ENCODE results near the gene CPED1.
"Not testable (repeated sequence)": the region's sequence is repeated elsewhere in the genome, so short reads cannot be mapped to it uniquely, and the experiment has no call there.

Gene CPED1

DNA sequence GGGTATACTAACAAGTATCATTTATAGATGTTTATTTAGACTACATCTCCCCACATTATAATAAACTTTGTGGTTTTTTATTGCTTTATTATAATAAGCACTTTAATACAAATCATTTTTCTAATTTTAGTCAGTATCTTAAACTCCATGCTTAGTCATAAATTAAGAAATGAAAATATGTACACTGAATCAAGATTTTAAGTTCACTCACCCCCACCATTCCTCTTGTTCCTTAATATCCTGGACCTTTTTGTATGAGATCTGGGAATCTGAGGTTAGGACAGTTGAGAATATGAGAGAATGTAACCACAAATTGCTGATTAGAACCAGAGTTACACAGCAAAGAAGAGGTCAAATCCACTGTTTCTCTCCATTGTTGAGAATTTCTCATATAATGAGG lies 246.7 kb downstream of the CPED1 start:
- DNase-seq (ENCODE audit: low spot score) (no peak), FAIRE-seq (peak; percentile 18)

DNA sequence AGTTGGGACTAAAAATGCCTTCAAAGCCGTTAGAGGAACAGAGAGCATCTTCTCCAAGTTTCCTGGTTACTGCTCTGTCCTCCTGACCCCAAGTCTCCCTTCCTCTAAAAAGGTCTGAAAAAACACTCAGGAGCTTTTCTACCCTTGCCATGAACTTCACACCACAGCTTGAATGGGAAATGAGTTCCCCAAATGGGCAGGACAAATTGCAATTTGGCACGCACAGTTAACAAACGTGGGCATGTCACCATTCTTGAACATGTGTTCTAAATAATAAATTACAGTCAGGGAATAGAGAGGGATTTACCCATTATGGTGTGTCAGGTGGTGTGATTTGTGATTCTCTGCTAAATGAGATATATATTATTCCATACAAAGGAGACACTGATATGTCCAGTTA lies 249.1 kb downstream of the CPED1 start:
- no peak for FAIRE-seq
- no peak for DNase-seq (ENCODE audit: low spot score)

DNA sequence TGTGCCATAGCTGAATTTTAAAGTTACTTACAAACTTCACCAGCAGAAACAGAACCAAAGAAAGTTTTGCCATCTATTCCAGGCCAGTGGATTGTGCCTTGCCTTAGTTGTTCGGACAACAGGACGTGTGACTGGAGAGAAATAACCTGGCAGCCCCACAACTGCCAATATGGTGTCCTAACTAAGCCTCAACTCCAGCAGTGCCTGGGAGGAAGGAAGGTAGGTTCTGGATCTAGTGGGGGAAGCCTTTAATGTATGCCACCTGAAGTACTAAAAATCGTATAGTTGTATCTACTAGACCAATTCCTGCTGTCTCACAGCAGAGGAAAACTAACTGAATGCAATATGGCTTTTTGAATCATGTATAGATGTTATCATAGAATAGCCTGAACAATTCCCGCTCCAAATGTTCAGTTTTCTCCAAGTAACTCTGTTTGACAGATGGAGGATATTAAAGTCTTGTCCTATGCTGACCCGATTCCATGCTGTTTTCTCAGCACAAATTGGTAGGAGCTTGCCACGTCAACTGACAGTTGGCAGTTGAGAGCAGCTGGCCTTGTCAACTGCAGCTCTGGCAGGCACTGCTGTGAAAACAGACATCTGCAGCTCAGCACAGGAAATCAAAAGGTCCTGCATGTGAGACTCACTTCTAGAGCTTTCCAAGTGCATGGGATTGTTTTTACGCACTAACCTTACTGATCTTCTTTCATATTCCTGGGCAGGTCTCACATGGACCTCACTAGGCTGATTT lies 255.8 kb downstream of the CPED1 start:
- no peak for DNase-seq (ENCODE audit: low spot score)
- no peak for FAIRE-seq

DNA sequence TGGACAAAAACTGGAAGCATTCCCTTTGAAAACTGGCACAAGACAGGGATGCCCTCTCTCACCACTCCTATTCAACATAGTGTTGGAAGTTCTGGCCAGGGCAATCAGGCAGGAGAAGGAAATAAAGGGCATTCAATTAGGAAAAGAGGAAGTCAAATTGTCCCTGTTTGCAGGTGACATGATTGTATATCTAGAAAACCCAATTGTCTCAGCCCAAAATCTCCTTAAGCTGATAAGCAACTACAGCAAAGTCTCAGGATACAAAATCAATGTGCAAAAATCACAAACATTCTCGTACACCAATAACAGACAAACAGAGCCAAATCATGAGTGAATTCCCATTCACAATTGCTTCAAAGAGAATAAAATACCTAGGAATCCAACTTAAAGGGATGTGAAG lies 262.9 kb downstream of the CPED1 start:
- FAIRE-seq; DNase-seq (ENCODE audit: low spot score): not testable (repeated sequence)

DNA sequence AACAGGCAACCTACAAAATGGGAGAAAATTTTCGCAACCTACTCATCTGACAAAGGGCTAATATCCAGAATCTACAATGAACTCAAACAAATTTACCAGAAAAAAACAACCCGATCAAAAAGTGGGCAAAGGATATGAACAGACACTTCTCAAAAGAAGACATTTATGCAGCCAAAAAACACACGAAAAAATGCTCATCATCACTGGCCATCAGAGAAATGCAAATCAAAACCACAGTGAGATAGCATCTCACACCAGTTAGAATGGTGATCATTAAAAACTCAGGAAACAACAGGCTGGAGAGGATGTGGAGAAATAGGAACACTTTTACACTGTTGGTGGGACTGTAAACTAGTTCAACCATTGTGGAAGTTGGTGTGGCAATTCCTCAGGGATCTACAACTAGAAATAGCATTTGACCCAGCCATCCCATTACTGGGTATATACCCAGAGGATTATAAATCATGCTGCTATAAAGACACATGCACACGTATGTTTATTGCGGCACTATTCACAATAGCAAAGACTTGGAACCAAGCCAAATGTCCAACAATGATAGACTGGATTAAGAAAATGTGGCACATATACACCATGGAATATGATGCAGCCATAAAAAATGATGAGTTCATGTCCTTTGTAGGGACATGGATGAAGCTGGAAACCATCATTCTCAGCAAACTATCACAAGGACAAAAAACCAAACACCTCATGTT lies 264.2 kb downstream of the CPED1 start:
- not testable (repeated sequence) for FAIRE-seq

DNA sequence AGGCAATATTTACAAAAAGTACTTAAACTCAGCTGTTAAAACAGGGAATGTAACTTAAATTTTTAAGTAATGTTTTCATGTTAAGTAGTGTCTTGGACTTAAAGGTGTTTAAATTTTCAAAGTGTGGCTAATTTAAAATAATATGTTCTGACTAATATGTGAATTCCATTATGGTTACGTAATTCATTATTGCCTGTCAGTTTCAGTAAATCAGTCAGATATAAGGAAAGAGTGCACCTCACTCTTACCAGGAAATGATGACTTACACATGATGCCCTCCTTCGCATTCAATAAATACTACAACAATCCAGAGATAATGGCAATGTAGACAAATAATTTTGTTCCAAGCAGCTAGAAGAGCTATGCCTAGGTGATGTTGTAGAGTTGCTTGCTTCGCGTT lies 271.3 kb downstream of the CPED1 start:
- DNase-seq (ENCODE audit: low spot score) = no peak
- FAIRE-seq = peak; percentile 35

More for the DNA sequence above, 264.2 kb downstream of the CPED1 start:
- not testable (repeated sequence) for DNase-seq (ENCODE audit: low spot score)

DNA sequence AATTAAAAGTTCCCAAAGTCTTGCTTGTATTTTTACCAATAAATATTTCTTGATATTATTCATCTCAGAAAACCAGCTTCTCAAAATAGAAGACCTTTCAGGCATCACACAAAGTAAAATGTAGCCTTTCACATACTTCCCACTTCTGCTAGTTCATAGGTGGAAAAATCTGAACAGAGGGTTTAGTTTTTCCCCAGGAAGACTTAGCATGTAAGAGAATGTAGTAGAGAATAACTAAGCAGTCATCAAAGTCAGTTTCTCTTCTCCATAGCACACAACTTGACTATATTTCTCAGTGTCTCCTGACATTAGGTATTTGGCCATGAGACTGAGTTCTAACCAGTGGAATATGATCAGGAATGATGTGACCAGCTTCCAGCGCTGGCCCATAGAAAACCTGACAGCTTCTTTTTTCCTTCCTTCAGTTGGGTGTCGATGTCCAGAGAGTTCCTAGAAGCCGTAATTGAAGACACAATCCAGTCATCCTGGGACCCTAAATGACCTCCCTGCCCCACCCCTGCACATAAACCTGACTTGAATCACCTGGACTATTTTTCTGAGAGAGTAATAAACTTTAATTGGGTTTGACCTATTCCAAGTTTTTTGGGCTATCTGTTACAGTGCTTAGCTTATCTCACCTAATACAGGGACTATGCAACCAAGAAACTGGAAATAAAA lies 272.8 kb downstream of the CPED1 start:
- no peak for DNase-seq (ENCODE audit: low spot score)
- peak; percentile 15 for FAIRE-seq

DNA sequence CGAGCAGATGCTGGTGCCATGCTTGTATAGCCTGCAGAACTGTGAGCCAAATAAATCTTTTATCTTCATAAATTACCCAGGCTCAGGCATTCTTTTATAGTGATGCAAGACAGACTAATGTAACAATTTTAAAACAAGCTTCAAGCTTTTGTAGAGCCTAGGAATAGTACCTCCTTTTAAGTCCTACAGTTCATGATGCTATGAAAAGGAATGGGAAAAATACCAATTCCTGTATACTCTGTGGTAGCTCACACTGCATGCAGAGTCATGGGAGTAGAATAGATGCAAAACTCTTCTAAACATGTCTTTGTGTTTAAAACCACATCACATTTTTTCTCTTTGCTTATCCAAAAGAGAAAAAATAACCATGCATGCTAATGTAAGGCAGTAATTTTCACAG lies 273.7 kb downstream of the CPED1 start:
- FAIRE-seq (no peak), DNase-seq (ENCODE audit: low spot score) (no peak)

DNA sequence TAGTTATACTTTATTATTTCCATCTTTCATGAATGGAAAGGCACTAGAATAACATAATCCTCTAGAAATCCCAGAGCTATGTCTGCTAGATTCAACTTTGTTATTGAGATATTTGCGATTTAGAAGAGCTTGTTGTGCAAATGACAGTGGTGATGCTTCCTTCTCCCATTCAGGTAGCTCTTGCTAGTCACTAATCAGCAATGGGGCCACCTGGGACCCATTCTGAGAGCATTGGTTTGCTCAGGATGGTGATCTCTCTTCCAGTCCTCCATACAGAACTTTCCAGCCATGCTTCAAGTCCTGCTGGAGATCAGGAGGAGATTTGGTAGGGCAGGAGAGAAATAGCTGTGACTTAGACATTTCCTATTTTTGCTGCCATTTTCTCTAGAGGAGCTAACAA lies 274.5 kb downstream of the CPED1 start:
- FAIRE-seq = no peak
- DNase-seq (ENCODE audit: low spot score) = no peak

DNA sequence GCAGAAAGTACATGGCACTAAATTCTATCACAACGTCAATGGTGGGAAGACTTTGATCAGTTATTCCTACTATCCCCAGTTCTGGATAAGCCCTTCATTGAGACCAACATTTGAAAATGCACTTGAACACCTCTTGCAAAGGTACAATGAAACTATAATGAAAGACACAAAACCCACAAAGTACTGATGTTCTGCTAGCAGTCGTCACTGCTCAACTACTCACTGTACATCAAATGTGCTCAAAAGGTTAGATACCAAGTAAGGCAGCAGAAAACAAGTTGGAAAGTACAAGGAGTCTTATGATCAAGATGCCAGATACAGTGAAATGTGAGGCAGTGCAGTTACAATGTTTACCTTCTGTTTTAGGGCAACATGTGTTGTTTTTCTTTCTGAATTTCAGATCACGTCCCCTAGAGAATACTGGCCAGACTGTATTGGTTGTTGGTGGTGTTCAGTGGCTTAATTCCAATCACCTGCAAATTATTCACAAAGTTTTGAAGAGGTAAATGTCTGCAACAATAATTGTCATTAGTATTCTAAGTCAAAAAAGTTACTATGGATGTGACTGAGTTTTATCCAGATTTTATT lies 277.9 kb downstream of the CPED1 start:
- FAIRE-seq = no peak

DNA sequence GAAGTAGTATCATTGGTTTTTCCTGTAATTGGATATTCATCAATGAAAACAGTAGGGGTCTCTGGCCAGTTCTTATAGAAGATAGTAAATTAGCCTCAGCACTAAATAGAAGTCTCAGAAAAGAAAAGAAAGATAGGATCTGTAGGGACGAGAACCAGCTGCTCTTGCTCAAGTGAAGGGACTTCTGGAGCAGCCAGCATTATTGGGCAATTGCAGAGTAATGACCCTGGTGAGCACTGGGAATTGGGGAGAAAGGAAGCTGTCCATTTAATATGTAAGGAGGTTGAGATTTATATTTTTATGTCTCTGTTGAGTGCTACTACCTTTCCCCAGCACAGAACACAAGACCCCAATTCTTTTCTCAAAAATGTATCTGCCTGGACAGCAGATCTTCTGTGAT lies 279.1 kb downstream of the CPED1 start:
- no peak for FAIRE-seq

More for the DNA sequence above, 277.9 kb downstream of the CPED1 start:
- no peak for DNase-seq (ENCODE audit: low spot score)

DNA sequence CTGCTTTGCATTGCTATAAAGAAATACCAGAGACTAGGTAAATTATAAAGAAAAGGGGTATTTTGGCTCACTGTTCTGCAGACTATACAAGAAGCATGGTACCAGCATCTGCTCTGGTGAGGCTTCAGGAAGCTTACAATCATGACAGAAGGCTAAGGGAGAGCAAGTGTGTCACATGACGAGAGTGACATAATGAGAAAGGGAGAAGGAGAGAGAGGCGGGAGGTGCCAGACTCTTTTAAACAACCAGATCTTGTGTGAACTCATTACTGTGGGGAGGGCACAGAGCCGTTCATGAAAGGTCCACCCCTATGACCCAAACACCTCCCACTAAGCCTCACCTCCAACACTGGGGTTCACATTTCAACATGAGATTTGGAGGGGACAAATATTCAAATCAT lies 281.3 kb downstream of the CPED1 start:
- FAIRE-seq (no peak), DNase-seq (ENCODE audit: low spot score) (no peak)

More for the DNA sequence above, 279.1 kb downstream of the CPED1 start:
- no peak for DNase-seq (ENCODE audit: low spot score)

DNA sequence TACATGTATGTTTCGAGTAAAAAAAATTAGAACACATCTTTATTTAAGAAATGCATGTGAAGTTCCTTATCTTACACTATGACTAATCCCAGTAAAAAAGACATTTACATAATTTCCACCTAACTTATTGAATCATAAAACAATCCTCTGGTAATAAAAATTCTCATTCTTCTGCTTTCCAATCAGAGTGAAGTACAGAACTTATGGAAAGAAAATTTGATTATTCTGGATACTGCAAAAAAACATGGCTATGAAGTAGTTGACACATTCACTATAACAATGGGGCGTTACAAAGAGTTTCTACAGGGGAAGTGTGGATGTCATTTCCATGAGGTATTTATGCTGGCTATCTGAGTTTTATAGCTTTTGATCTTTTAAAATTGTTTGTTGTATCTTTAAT lies 282.6 kb downstream of the CPED1 start:
- no peak for DNase-seq (ENCODE audit: low spot score)
- no peak for FAIRE-seq

DNA sequence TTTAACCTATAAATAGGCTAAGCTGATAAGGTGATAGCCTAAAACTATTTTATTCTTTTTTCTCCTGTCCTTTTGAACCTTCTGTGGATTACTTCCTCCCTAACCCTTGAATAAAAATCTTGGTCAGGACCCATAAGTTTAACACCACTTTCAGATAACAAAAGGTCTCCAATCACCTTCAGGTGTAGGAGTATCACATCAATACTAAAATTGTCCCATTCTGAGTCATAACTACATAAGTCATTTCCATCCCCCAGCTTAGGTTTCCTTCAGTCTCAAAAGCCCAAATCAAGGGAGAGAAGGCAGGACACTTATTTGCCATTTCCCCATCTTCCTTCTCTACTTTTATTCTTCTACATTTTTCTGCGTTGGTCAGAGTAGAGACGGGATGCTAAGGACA lies 283.4 kb downstream of the CPED1 start:
- DNase-seq (ENCODE audit: low spot score) = no peak
- FAIRE-seq = no peak

DNA sequence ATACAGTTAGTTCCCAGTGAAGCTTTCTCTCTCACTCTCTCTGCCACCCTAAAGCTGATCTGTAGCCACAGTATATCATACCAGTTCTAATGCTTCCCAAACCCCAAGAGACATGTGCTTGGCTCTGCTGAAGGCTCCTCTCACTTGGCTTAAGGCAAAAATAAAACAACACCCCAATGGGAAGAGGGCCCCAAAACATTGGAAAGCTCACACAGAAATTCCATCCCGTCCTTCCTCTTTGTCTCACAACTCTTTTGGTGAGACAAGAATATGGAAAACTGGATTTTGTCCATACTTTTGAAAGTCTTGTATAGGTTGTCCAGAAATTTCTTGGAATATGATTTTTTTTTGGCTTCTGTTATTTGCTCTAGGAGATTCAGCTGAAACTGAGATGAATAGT lies 284.2 kb downstream of the CPED1 start:
- DNase-seq (ENCODE audit: low spot score) = no peak
- FAIRE-seq = no peak

DNA sequence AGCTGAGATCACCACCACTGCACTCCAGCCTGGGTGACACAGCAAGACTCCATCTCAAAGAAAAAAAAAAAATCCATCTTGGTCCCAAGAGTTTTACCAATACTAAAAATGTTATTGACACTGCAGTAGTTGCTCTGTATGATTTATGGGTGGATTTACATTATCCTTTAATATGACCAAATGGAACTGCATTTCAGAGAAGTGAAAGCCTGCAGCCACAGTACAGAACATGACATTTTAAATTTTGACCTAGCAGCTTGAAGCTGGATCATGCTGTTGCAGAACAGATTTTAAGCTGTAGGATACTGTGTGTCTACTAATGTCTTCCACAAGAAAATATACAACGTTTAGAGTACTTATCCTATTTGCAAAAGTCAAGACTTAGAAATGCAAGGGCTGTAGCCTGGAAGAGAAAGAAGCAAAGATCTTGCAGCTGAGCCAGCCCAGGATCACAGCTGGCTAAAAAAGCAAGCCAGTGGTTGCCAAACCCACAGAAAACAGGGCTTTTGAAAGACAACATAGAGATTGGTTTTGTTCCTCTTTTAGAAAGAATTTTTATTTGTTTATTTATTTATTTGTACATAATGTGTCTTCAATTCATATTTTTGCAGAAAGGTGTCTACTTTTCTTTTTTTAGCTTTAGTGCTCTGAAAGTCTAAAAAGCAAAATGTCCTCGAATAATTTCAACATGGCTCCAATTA lies 285.1 kb downstream of the CPED1 start:
- no peak for FAIRE-seq
- no peak for DNase-seq (ENCODE audit: low spot score)

DNA sequence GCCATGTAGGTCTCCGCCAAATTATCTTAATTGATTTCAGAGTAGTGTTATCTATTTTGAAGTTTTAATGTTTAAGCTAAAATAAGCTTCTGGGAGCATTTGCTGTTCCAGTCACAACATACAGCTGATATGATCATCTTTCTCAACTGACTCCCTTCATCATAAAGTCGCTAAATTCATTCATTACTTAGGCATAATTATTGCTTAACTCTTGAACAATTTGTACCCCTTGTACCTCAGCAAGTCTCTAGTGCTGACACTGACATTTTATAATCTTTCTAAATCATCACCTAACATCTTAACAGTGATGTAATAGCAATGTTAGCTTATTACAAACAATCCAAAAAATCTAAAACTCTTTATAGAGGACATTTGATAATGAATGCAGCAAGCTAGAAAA lies 286.0 kb downstream of the CPED1 start:
- FAIRE-seq = no peak

DNA sequence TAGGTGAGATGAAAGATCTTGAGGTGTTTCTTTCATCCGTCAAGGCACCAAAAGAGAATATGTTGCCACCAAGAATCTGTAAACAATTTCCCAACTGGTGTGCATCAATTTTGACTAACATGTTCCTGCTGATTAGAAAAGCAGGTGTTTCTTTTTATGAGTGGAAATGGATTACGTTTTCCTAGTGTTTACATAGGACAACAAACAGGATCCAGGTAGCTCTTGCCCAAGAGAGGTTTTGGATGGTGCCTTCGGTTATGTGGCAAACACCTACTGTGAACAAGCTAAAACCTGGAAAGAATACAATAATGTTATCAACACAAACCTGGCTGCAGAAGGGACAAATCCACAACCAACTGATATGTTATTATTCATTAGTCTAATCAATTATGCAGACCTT lies 286.7 kb downstream of the CPED1 start:
- no peak for DNase-seq (ENCODE audit: low spot score)
- no peak for FAIRE-seq

More for the DNA sequence above, 286.0 kb downstream of the CPED1 start:
- no peak for DNase-seq (ENCODE audit: low spot score)

DNA sequence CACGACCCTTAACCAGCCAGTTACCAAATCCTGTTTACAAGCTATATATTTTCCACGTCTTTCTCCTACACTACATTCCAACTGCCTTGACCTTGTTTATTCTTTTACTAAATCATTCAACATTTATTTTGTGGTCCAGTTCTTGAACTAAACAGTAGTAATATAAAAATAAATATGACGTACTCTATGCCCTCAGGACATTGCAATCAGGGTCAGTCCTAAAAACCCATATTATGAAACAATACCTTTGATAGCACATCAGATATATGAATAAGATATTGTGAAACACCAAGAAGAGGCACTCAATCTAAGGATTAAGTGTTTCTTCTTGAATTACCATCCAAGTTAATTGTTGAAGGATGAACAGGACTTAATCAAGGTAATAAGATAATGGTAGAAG lies 287.8 kb downstream of the CPED1 start:
- no peak for FAIRE-seq
- no peak for DNase-seq (ENCODE audit: low spot score)

DNA sequence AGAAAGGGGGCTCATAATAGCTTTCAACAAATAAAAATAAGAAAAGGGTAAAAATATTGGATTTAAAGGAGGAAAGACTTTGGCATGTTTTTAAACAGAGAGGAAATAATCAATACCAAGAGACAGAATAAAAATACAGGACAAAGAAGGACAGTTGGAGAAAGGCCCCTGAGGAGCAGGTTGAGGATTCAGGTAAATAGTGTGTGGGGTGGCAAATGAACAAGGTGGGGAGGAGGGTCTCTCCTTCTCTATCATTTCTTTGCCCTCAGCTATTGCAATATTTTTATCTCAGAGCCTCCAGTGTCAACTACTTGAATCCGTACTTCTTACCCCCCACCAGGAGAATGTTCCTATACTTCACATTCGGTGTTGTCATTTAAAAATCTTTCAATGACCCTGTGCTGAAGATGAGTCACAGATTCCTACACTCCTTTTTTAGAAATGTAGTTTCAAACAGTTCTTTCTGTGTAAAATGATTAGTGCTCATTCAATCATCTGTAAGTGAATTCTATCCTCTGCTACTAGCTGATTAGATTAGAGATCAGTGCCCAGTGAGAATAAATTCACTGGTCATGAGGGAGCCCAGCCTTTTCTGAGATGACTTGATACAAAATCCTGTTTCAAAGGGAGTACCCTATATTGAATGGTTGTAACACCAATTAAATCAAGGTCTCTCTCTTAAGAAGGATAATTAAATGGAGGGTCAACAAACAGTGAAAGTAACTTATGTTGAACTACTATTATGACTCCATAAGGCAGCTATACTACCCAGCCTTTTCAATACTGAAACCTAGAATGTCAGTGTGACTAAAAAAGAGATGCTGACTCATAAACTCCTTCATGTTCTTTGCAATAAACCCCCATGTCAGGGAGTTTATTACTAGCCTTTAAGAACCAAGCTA lies 289.9 kb downstream of the CPED1 start:
- DNase-seq (ENCODE audit: low spot score) = peak; percentile 80
- FAIRE-seq = peak; percentile 96

All from RCC 7860 (cell line).